GM18868 (cell line): Measurements from ENCODE around the gene HMCN2.
"Not testable (repeated sequence)": the region's sequence is repeated elsewhere in the genome, so short reads cannot be mapped to it uniquely, and the experiment has no call there.

ENCODE experiments used
- ATAC-seq: cut with Tn5 transposase; IDR thresholded peaks from one replicate; pipeline ENCODE4 v1.9.1; 2021; ENCODE audit warnings: mild to moderate bottlenecking, moderate library complexity; ENCODE audit not compliant: unreplicated experiment

HMCN2 gene

GRCh38 chr9:130262061-130262745 lies 3.4 kb upstream of the HMCN2 start:
- ATAC-seq = no peak

GRCh38 chr9:130262771-130263170 lies 2.8 kb upstream of the HMCN2 start:
- no peak for ATAC-seq

GRCh38 chr9:130263601-130264413 lies 1.8 kb upstream of the HMCN2 start:
- no peak for ATAC-seq

GRCh38 chr9:130264414-130265350 lies 878 bp upstream of the HMCN2 start:
- ATAC-seq = no peak

- ATAC-seq = no peak
Observed at GRCh38 chr9:130266236-130267098, 907 bp downstream of the HMCN2 start.

GRCh38 chr9:130267930-130268329 lies 2.4 kb downstream of the HMCN2 start:
- ATAC-seq = no peak

- no peak for ATAC-seq
Observed at GRCh38 chr9:130268521-130269211, 3.1 kb downstream of the HMCN2 start.

- no peak for ATAC-seq
Observed at GRCh38 chr9:130271473-130271872, 5.9 kb downstream of the HMCN2 start.

- ATAC-seq = no peak
Observed at GRCh38 chr9:130275156-130275555, 9.6 kb downstream of the HMCN2 start.

GRCh38 chr9:130276121-130276520 lies 10.6 kb downstream of the HMCN2 start:
- no peak for ATAC-seq

GRCh38 chr9:130276955-130277354 lies 11.4 kb downstream of the HMCN2 start:
- ATAC-seq = no peak

GRCh38 chr9:130277525-130277924 lies 12.0 kb downstream of the HMCN2 start:
- not testable (repeated sequence) for ATAC-seq

GRCh38 chr9:130283539-130284248 lies 18.1 kb downstream of the HMCN2 start:
- ATAC-seq = no peak

- no peak for ATAC-seq
Observed at GRCh38 chr9:130284249-130284625, 18.7 kb downstream of the HMCN2 start.

GRCh38 chr9:130284690-130285089 lies 19.1 kb downstream of the HMCN2 start:
- ATAC-seq = no peak

- ATAC-seq = no peak
Observed at GRCh38 chr9:130285271-130285670, 19.7 kb downstream of the HMCN2 start.

- no peak for ATAC-seq
Observed at GRCh38 chr9:130286072-130286770, 20.7 kb downstream of the HMCN2 start.

- ATAC-seq = no peak
Observed at GRCh38 chr9:130286781-130287428, 21.3 kb downstream of the HMCN2 start.
